HEK293 (cell line): Measurements from ENCODE around the gene TOR4A.

Source experiments
- CTCF ChIA-PET: fragments of 350-600 bp; formaldehyde crosslinking; extraction: SDS; loops from one replicate; lab custom pipeline; 2021; ENCODE audit warnings: antibody characterized with exemption; lab: Yijun Ruan, JAX
- POLR2A ChIA-PET: fragments of 300-600 bp; formaldehyde crosslinking; extraction: SDS; loops from one replicate; lab custom pipeline; 2020; ENCODE audit warnings: antibody characterized with exemption, inconsistent platforms; lab: Yijun Ruan, JAX
- H3K27ac ChIP-seq: fragments of 200-500 bp; sonication (Bioruptor generic); 2 replicates; pipeline ENCODE4 v1.5.1; 2014; ENCODE audit warnings: low read depth, low read length, control low read depth, inconsistent platforms; ENCODE audit errors: extremely low read depth
- H3K36me3 ChIP-seq, 2 experiments: fragments of 200-500 bp in 1 of 2; sonication (Bioruptor generic) in 1 of 2; 1 replicate in 1 of 2; 2 replicates in 1 of 2; pipeline ENCODE4 v1.5.1; 2014 to 2017; ENCODE audit warnings: inconsistent platforms in 2 of 2, low read length in 2 of 2; ENCODE audit not compliant: control insufficient read depth in 2 of 2, insufficient read depth in 1 of 2
- H3K4me1 ChIP-seq: fragments of 200-500 bp; sonication (Bioruptor generic); 2 replicates; pipeline ENCODE4 v1.5.1; 2014; ENCODE audit warnings: mild to moderate bottlenecking, low read length, inconsistent platforms; ENCODE audit not compliant: control insufficient read depth, insufficient read depth
- H3K4me3 ChIP-seq: 2 replicates; pipeline ENCODE4 v1.5.1; 2011; ENCODE audit warnings: low read depth, mild to moderate bottlenecking, control low read depth, low read length, moderate library complexity
- H3K9me3 ChIP-seq: fragments of 200-500 bp; sonication (Bioruptor generic); 2 replicates; pipeline ENCODE4 v1.5.1; 2014; ENCODE audit warnings: low read depth, low read length, inconsistent platforms; ENCODE audit not compliant: control insufficient read depth, insufficient read depth
- EGR2 ChIP-seq: fragments of 450-650 bp; formaldehyde crosslinking; IDR thresholded peaks from 2 replicates; pipeline ENCODE4 v1.5.1; 2016; ENCODE audit warnings: low read depth, missing biosample characterization, missing genetic modification characterization
- GLI4 ChIP-seq: fragments of 450-650 bp; formaldehyde crosslinking; IDR thresholded peaks from 2 replicates; pipeline ENCODE4 v1.5.1; 2016; ENCODE audit warnings: missing biosample characterization, missing genetic modification characterization
- GLIS1 ChIP-seq: fragments of 450-650 bp; formaldehyde crosslinking; IDR thresholded peaks from 2 replicates; pipeline ENCODE4 v1.5.1; 2016; ENCODE audit warnings: missing biosample characterization, missing genetic modification characterization
- SALL2 ChIP-seq: fragments of 450-650 bp; formaldehyde crosslinking; IDR thresholded peaks from 2 replicates; pipeline ENCODE4 v1.5.0; 2017; ENCODE audit warnings: missing biosample characterization, mild to moderate bottlenecking, missing genetic modification characterization, borderline replicate concordance
- SETDB1 ChIP-seq: IDR thresholded peaks from one replicate; pipeline ENCODE4 v1.6.1; 2017; ENCODE audit warnings: mild to moderate bottlenecking, low read length, moderate library complexity, mixed read lengths; ENCODE audit not compliant: insufficient read length
- ZBTB20 ChIP-seq: fragments of 450-650 bp; formaldehyde crosslinking; IDR thresholded peaks from 2 replicates; pipeline ENCODE4 v1.5.1; 2016; ENCODE audit warnings: missing biosample characterization, missing genetic modification characterization
- ZBTB48 ChIP-seq: fragments of 450-650 bp; formaldehyde crosslinking; IDR thresholded peaks from 2 replicates; pipeline ENCODE4 v1.5.1; 2016; ENCODE audit warnings: missing biosample characterization, missing genetic modification characterization
- ZFP69B ChIP-seq: fragments of 450-650 bp; formaldehyde crosslinking; IDR thresholded peaks from 2 replicates; pipeline ENCODE4 v1.5.1; 2016; ENCODE audit warnings: missing biosample characterization, missing genetic modification characterization
- ZNF112 ChIP-seq: fragments of 450-650 bp; formaldehyde crosslinking; IDR thresholded peaks from 2 replicates; pipeline ENCODE4 v1.5.0; 2017; ENCODE audit warnings: missing biosample characterization, missing genetic modification characterization
- ZNF155 ChIP-seq: fragments of 450-650 bp; formaldehyde crosslinking; IDR thresholded peaks from 2 replicates; pipeline ENCODE4 v1.5.1; 2016; ENCODE audit warnings: missing biosample characterization, missing genetic modification characterization
- ZNF24 ChIP-seq: fragments of 450-650 bp; formaldehyde crosslinking; IDR thresholded peaks from 2 replicates; pipeline ENCODE4 v1.5.1; 2016; ENCODE audit warnings: missing biosample characterization, missing genetic modification characterization
- ZNF341 ChIP-seq: fragments of 450-650 bp; formaldehyde crosslinking; IDR thresholded peaks from 2 replicates; pipeline ENCODE4; 2016; ENCODE audit warnings: low read depth, missing biosample characterization, missing genetic modification characterization
- ZNF350 ChIP-seq: fragments of 450-650 bp; formaldehyde crosslinking; IDR thresholded peaks from 2 replicates; pipeline ENCODE4 v1.5.0; 2017; ENCODE audit warnings: missing biosample characterization, mild to moderate bottlenecking, missing genetic modification characterization
- ZNF37A ChIP-seq: fragments of 450-650 bp; IDR thresholded peaks from 2 replicates; pipeline ENCODE4 v1.5.1; 2018; ENCODE audit warnings: missing biosample characterization, missing genetic modification characterization
- ZNF521 ChIP-seq: fragments of 450-650 bp; formaldehyde crosslinking; IDR thresholded peaks from 2 replicates; pipeline ENCODE4 v1.5.1; 2017; ENCODE audit warnings: missing biosample characterization, mild to moderate bottlenecking, missing genetic modification characterization
- ZNF549 ChIP-seq: fragments of 450-650 bp; IDR thresholded peaks from 2 replicates; pipeline ENCODE4 v1.5.1; 2018; ENCODE audit warnings: missing biosample characterization, missing genetic modification characterization, mild to moderate bottlenecking, inconsistent platforms, moderate library complexity
- ZNF571 ChIP-seq: fragments of 450-650 bp; formaldehyde crosslinking; IDR thresholded peaks from 2 replicates; pipeline ENCODE4 v1.5.0; 2017; ENCODE audit warnings: missing biosample characterization, missing genetic modification characterization
- ZNF585B ChIP-seq: fragments of 450-650 bp; formaldehyde crosslinking; IDR thresholded peaks from 2 replicates; pipeline ENCODE4 v1.5.1; 2016; ENCODE audit warnings: missing biosample characterization, missing genetic modification characterization
- ZSCAN16 ChIP-seq: fragments of 450-650 bp; formaldehyde crosslinking; IDR thresholded peaks from 2 replicates; pipeline ENCODE4 v1.5.1; 2016; ENCODE audit warnings: missing biosample characterization, missing genetic modification characterization
- ZSCAN30 ChIP-seq: fragments of 450-650 bp; IDR thresholded peaks from 2 replicates; pipeline ENCODE4 v1.5.1; 2018; ENCODE audit warnings: missing biosample characterization, mild to moderate bottlenecking, missing genetic modification characterization, moderate library complexity
- TF ChIP-seq, protein P1 (sequence below): fragments of 450-650 bp; formaldehyde crosslinking; IDR thresholded peaks from 2 replicates; pipeline ENCODE4 v1.5.1; 2016; ENCODE audit warnings: missing biosample characterization, missing genetic modification characterization
- TF ChIP-seq, protein P2 (sequence below): fragments of 450-650 bp; formaldehyde crosslinking; IDR thresholded peaks from 2 replicates; pipeline ENCODE4 v1.5.1; 2017; ENCODE audit warnings: missing biosample characterization, missing genetic modification characterization
- TF ChIP-seq, protein P3 (sequence below): sonication (generic); formaldehyde crosslinking; IDR thresholded peaks from 2 replicates; pipeline ENCODE4 v1.8.1; 2022; ENCODE audit warnings: mild to moderate bottlenecking, moderate library complexity, missing genetic modification reagents
- TF ChIP-seq, protein P4 (sequence below): fragments of 450-650 bp; formaldehyde crosslinking; conservative IDR thresholded peaks from 2 replicates; pipeline ENCODE4 v1.5.1; 2016; ENCODE audit warnings: low read depth, missing biosample characterization, missing genetic modification characterization
- TF ChIP-seq, protein P5 (sequence below): fragments of 450-650 bp; formaldehyde crosslinking; IDR thresholded peaks from 2 replicates; pipeline ENCODE4 v1.5.1; 2016; ENCODE audit warnings: missing biosample characterization, missing genetic modification characterization

TOR4A gene

DNA sequence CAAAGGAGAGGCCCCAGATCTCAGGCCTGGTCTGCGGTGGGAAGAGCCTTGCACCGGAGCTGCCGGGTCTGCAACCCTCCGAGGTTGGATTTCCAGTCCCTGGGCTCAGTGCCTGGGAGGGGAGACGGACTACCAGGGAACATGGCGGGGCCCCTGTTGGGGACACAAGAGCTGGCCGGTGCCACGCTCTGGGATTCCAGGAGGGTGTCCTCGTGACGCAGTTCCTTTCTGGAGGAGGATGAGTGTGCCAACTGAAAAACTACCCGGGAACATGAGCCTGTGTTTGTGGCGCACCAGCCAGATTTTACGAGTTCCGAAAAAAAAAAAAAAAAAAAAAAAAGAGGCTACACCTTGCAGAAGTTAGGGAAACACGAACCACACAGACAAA lies 15.6 kb downstream of the TOR4A start:
- POLR2A ChIA-PET = interaction anchor here (0.7 to 2.1 kb wide), 6 partner anchors 9 to 288 kb away, joined by 3 to 8 read pairs (median 4); partner anchors contain the start of genes NRARP, NSMF and TUBB4B
- no peaks in the 10 kb centered on the region for H3K4me1 ChIP-seq
- CTCF ChIA-PET = interaction anchor here (0.7 to 1.1 kb wide), 3 partner anchors 56 to 272 kb away, joined by 3 to 5 read pairs (median 4); no protein-coding TSS in a partner anchor
- no peak overlapping the region for H3K4me3 ChIP-seq
- TF ChIP-seq, protein P1, sequence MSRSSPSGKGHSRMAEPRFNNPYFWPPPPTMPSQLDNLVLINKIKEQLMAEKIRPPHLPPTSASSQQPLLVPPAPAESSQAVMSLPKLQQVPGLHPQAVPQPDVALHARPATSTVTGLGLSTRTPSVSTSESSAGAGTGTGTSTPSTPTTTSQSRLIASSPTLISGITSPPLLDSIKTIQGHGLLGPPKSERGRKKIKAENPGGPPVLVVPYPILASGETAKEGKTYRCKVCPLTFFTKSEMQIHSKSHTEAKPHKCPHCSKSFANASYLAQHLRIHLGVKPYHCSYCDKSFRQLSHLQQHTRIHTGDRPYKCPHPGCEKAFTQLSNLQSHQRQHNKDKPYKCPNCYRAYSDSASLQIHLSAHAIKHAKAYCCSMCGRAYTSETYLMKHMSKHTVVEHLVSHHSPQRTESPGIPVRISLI (tag by site-specific recombination) = 0 out of 2 replicates have a peak, but pooled peaks have one; percentile 32
- TF ChIP-seq, protein P2, sequence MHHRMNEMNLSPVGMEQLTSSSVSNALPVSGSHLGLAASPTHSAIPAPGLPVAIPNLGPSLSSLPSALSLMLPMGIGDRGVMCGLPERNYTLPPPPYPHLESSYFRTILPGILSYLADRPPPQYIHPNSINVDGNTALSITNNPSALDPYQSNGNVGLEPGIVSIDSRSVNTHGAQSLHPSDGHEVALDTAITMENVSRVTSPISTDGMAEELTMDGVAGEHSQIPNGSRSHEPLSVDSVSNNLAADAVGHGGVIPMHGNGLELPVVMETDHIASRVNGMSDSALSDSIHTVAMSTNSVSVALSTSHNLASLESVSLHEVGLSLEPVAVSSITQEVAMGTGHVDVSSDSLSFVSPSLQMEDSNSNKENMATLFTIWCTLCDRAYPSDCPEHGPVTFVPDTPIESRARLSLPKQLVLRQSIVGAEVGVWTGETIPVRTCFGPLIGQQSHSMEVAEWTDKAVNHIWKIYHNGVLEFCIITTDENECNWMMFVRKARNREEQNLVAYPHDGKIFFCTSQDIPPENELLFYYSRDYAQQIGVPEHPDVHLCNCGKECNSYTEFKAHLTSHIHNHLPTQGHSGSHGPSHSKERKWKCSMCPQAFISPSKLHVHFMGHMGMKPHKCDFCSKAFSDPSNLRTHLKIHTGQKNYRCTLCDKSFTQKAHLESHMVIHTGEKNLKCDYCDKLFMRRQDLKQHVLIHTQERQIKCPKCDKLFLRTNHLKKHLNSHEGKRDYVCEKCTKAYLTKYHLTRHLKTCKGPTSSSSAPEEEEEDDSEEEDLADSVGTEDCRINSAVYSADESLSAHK (tag by site-specific recombination) = no peak
- TF ChIP-seq ZNF24 (tag by site-specific recombination) = no peak
- TF ChIP-seq, protein P3, sequence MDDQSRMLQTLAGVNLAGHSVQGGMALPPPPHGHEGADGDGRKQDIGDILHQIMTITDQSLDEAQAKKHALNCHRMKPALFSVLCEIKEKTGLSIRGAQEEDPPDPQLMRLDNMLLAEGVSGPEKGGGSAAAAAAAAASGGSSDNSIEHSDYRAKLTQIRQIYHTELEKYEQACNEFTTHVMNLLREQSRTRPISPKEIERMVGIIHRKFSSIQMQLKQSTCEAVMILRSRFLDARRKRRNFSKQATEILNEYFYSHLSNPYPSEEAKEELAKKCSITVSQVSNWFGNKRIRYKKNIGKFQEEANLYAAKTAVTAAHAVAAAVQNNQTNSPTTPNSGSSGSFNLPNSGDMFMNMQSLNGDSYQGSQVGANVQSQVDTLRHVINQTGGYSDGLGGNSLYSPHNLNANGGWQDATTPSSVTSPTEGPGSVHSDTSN (CRISPR knock-in tag) = no peak
- TF ChIP-seq GLI4 (tag by site-specific recombination) = no peak
- H3K9me3 ChIP-seq = no peaks in the 10 kb centered on the region
- no peaks in the 10 kb centered on the region for H3K36me3 ChIP-seq
- H3K27ac ChIP-seq = no peak overlapping the region

DNA sequence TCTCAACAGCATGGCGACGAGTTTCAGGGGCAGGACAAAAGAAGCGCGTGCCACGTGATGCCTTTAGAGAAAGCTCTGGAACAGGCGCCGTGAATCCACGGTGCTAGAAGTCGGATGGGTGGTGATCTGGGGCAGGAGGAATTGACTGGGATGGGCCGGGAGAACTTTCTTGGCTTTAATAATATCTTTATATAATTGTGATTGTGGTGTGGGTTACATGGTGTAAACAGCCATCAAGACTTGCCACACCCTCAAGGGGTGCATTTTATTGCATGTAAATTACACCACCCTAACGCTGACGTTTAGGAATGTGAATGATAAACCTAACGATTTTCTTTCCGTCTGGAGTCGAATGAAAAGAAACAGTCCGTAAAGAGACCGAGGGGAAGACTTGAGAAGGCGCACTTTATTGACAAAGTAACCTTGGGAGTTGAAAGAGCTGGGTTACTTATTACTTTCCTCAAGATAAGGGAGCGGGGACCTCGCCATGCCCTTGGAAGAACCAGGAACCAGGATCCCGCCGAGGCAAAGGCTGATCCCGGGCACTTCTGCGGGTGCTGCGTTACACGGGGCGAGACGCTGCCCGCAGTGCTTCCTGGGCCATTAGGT lies 16.1 kb downstream of the TOR4A start:
- H3K4me3 ChIP-seq = no peak overlapping the region
- no peaks in the 10 kb centered on the region; the same call in 1 of the 2 replicates for H3K4me1 ChIP-seq
- ChIA-PET POLR2A (interaction anchor here (0.6 to 2.1 kb wide), 5 partner anchors 9 to 166 kb away, joined by 3 to 8 read pairs (median 6); partner anchors contain the start of genes NRARP, NSMF and TUBB4B), CTCF (interaction anchor here (0.9 to 1.4 kb wide), 8 partner anchors 46 to 264 kb away, joined by 3 to 5 read pairs (median 3); no protein-coding TSS in a partner anchor)
- H3K27ac ChIP-seq = no peak overlapping the region
- no peaks in the 10 kb centered on the region for H3K9me3 ChIP-seq
- no peaks in the 10 kb centered on the region for H3K36me3 ChIP-seq
- TF ChIP-seq, protein P4, sequence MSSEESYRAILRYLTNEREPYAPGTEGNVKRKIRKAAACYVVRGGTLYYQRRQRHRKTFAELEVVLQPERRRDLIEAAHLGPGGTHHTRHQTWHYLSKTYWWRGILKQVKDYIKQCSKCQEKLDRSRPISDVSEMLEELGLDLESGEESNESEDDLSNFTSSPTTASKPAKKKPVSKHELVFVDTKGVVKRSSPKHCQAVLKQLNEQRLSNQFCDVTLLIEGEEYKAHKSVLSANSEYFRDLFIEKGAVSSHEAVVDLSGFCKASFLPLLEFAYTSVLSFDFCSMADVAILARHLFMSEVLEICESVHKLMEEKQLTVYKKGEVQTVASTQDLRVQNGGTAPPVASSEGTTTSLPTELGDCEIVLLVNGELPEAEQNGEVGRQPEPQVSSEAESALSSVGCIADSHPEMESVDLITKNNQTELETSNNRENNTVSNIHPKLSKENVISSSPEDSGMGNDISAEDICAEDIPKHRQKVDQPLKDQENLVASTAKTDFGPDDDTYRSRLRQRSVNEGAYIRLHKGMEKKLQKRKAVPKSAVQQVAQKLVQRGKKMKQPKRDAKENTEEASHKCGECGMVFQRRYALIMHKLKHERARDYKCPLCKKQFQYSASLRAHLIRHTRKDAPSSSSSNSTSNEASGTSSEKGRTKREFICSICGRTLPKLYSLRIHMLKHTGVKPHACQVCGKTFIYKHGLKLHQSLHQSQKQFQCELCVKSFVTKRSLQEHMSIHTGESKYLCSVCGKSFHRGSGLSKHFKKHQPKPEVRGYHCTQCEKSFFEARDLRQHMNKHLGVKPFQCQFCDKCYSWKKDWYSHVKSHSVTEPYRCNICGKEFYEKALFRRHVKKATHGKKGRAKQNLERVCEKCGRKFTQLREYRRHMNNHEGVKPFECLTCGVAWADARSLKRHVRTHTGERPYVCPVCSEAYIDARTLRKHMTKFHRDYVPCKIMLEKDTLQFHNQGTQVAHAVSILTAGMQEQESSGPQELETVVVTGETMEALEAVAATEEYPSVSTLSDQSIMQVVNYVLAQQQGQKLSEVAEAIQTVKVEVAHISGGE (tag by site-specific recombination) = peak; percentile 64; the same call in 1 of the 2 replicates
- TF ChIP-seq ZNF112 (tag by site-specific recombination) (no peak), ZNF155 (tag by site-specific recombination) (no peak), ZNF341 (tag by site-specific recombination) (0 out of 2 replicates have a peak, but pooled peaks have one; percentile 48), ZSCAN30 (tag by site-specific recombination) (no peak), ZBTB20 (tag by site-specific recombination) (peak; percentile 50; the same call in 1 of the 2 replicates), ZSCAN16 (tag by site-specific recombination) (no peak), GLIS1 (no peak), SALL2 (tag by site-specific recombination) (no peak), ZNF350 (tag by site-specific recombination) (no peak), ZNF585B (tag by site-specific recombination) (no peak), ZNF37A (tag by site-specific recombination) (no peak), EGR2 (tag by site-specific recombination) (no peak), ZFP69B (no peak), ZNF549 (no peak), ZNF521 (no peak), ZNF571 (no peak), SETDB1 (no peak), ZBTB48 (0 out of 2 replicates have a peak, but pooled peaks have one; percentile 12)
- TF ChIP-seq, protein P5, sequence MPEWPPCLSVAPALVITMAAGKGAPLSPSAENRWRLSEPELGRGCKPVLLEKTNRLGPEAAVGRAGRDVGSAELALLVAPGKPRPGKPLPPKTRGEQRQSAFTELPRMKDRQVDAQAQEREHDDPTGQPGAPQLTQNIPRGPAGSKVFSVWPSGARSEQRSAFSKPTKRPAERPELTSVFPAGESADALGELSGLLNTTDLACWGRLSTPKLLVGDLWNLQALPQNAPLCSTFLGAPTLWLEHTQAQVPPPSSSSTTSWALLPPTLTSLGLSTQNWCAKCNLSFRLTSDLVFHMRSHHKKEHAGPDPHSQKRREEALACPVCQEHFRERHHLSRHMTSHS (tag by site-specific recombination) = no peak
